BJ (cell line): ENCODE data around the gene CAMK4. TPM values are rescaled to one million over a fixed set of nuclear protein-coding genes. Genes with fewer than 3 reads are reported as not detected.

Experiments
- CTCF ChIA-PET: fragments of 350-600 bp; formaldehyde crosslinking; extraction: SDS; loops from one replicate; lab custom pipeline; 2021; ENCODE audit warnings: antibody characterized with exemption, inconsistent platforms; lab: Yijun Ruan, JAX
- POLR2A ChIA-PET: fragments of 300-600 bp; sonication (Branson Sonifier 250); formaldehyde crosslinking; extraction: SDS; loops from one replicate; lab custom pipeline; 2021; ENCODE audit warnings: antibody characterized with exemption; lab: Charles Lee
- DNase-seq: peaks from one replicate; pipeline ENCODE4 v3.0.0-alpha.2; 2011; ENCODE audit warnings: low read depth
- H3K27me3 ChIP-seq: 2 replicates; pipeline ENCODE4 v1.6.0; 2011; ENCODE audit warnings: low read length; ENCODE audit not compliant: control insufficient read depth, insufficient read depth
- H3K36me3 ChIP-seq: 2 replicates; pipeline ENCODE4 v1.5.1; 2011; ENCODE audit warnings: low read length; ENCODE audit not compliant: control insufficient read depth, insufficient read depth
- H3K4me3 ChIP-seq: 2 replicates; pipeline ENCODE4 v1.5.1; 2011; ENCODE audit warnings: low read depth, mild to moderate bottlenecking, control low read depth, low read length
- polyA plus RNA-seq: library from polyadenylated mRNA; depleted of rRNA; stranded (reverse); fragments of >200 nt; gene quantifications from 2 replicates; pipeline ENCODE4 v1.2.3, GENCODE V29; 2011
- TF ChIP-seq, protein P1 (sequence below): IDR thresholded peaks from 2 replicates; pipeline ENCODE4 v1.5.1; 2011; ENCODE audit warnings: low read depth, mild to moderate bottlenecking, control low read depth, inconsistent platforms, low read length, moderate library complexity; ENCODE audit not compliant: insufficient read depth

CAMK4 gene
- polyA plus RNA-seq, 1 experiment, result 0.78 TPM

DNA sequence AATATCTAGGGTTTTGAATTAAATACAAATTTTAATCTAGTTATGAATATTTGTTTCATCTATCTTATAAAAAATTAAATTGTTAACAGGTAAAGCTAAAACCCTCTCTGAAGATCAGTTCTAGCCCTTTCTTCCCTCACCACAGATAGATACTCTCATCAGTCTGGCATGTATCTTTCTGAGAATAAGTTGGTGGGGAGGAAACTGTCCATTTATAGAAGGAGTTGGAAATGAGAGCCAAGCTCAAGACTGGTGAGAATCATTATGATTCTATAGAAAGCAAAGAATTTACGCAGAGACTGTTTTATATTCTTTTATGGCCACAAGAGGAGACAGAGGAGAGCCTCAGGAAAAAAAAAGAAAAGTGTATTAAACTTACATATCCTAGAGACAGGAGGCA is 229.1 kb downstream of the CAMK4 start:
- CTCF ChIA-PET, result no interaction called here
- Histone ChIP-seq H3K27me3 (no peaks in the 10 kb centered on the region), H3K4me3 (no peak overlapping the region), H3K36me3 (no peaks in the 10 kb centered on the region)
- DNase-seq, result no peak
- TF ChIP-seq, protein P1, sequence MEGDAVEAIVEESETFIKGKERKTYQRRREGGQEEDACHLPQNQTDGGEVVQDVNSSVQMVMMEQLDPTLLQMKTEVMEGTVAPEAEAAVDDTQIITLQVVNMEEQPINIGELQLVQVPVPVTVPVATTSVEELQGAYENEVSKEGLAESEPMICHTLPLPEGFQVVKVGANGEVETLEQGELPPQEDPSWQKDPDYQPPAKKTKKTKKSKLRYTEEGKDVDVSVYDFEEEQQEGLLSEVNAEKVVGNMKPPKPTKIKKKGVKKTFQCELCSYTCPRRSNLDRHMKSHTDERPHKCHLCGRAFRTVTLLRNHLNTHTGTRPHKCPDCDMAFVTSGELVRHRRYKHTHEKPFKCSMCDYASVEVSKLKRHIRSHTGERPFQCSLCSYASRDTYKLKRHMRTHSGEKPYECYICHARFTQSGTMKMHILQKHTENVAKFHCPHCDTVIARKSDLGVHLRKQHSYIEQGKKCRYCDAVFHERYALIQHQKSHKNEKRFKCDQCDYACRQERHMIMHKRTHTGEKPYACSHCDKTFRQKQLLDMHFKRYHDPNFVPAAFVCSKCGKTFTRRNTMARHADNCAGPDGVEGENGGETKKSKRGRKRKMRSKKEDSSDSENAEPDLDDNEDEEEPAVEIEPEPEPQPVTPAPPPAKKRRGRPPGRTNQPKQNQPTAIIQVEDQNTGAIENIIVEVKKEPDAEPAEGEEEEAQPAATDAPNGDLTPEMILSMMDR, result no peak
- POLR2A ChIA-PET, result no interaction called here

DNA sequence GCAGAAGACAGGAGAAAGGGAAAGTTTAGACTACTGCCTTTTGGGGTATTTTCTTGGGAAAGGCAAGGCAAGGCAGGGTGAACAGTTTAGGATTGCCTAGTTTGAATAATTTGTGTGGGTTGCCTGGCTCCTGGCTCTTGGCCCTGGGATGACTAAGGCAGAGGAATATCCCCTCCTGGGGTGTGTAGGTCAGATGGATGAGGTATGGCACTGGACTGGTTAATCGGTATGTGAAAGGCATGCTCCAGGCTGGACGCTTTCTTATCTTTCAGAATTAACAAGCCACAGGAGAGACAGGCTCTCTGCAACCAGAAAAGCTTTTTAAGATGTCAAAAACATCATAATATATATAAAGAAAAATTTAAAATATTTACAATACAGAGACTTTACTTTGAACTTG is 229.6 kb downstream of the CAMK4 start:
- TF ChIP-seq, protein P1, result no peak
- Histone ChIP-seq H3K27me3 (no peaks in the 10 kb centered on the region), H3K36me3 (no peaks in the 10 kb centered on the region), H3K4me3 (no peak overlapping the region)
- DNase-seq, result peak; percentile 12
- ChIA-PET POLR2A (no interaction called here), CTCF (no interaction called here)

DNA sequence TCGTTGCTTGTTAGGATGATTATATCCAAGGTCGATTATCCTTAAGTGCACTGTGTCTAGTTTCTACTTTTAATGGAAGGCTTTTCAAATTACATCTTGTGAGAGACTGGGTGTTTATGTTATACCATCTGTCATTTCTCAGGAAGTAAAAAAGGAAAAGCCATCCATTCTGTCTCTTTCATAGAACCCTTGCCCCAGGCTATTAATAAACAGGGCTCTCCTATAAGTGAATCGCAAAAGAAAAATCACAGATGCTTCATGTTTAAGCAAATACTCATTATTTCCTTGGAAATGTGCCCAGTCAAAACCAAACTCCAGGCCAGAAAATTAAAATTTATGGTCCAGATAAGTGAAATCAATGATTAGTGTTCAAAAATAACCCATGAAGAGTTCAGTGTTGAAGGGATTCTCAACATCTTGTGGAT is 230.0 kb downstream of the CAMK4 start:
- ChIA-PET CTCF (no interaction called here), POLR2A (no interaction called here)
- H3K27me3 ChIP-seq, result no peaks in the 10 kb centered on the region
- TF ChIP-seq, protein P1, result no peak
- H3K4me3 ChIP-seq, result no peak overlapping the region
- DNase-seq, result peak; percentile 18
- no peaks in the 10 kb centered on the region for H3K36me3 ChIP-seq

DNA sequence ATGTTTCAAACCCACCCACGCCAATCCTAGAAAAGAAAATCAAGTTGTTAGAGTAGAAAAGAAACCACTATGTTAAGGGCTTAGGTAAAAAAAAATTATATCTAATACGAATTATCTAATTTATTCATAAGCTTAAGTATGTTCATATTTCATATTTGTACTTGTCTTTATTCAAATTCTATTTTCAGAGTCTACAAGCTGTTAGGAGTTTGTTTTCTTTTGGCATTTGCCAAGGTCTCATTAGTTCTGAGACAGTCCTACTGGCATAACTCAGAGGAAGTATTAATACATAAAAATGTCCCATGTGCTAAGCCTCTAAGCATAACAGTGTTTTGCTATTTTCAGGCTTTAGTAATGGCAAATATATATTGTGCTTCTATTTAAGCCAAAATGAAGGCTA is 230.6 kb downstream of the CAMK4 start:
- no peaks in the 10 kb centered on the region for H3K27me3 ChIP-seq
- POLR2A ChIA-PET, result no interaction called here
- no peak for DNase-seq

DNA sequence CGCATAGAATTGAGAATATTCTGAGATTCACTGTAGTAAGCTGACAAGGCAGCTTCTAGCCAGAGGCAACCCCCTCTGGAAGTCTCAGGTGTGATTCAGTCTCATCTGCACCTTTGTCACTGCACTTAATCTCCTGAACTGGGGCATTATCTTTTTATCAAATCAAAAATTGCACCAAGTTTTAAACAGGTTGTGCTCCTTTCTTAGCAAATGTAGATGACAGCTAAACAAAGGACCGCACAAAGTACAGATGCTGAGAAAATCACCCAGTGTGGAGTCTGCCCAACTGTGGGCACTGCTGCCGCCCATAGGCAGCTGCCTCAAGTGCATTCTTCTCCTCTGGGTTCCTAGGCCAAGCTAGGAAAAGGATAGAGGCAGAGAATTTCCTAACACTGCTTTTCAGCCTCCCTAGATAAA is 237.1 kb downstream of the CAMK4 start:
- H3K4me3 ChIP-seq, result no peak overlapping the region
- POLR2A ChIA-PET, result no interaction called here
- CTCF ChIA-PET, result interaction anchor here (1.0 to 1.6 kb wide), 8 partner anchors 8 to 305 kb away, joined by 3 to 9 read pairs (median 3); no protein-coding TSS in a partner anchor
- no peaks in the 10 kb centered on the region for H3K36me3 ChIP-seq
- no peaks in the 10 kb centered on the region for H3K27me3 ChIP-seq
- TF ChIP-seq, protein P1, result peak; percentile 63
- no peak for DNase-seq

More for the DNA sequence above, 230.6 kb downstream of the CAMK4 start:
- H3K36me3 ChIP-seq, result no peaks in the 10 kb centered on the region
- CTCF ChIA-PET, result no interaction called here
- H3K4me3 ChIP-seq, result no peak overlapping the region
- TF ChIP-seq, protein P1, result no peak
